Measurements from ENCODE around the gene RGMB.

RGMB gene

DNA sequence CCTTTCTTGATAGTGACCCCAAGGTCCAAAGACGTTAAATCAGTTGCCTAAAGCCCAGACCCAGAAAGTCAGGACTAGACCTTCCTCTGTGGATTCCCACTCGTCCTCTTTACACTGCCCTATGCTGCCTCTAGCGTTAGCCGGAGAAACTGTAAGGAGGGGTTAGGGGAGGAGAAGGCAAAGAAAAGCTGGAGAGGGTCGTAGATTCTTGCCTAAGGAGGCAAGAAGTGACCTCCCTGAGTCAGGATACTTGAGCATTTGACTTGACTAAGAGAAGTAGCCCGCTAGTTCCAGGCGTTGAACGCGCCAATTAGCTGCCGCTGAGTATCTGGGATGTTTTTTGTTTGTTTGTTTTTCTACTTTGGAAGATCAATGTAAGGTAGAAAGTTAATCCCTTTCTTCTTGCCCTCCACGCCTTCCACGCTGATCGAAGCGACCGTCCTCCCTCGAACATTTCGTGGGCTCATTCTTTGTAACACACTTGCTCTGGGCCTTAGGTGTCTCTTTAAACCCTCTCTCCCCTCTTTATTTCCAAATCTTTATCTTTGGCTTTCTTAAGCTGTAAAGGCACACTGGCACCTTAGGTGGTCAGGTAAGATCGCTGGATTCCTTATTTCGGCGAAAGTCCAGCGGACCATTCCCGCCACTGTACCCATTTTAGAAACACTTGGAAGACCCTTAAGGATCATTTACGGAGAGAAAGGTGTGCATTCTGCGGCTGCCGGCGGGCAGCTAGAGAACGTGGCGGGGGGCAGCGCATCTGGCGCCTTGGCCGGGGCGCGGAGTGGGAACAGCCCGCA is 5.1 kb upstream of the RGMB start:
- in situ Hi-C loops (cut with MboI; ENCODE audit: low sequenced_read_pairs): no loop called here

DNA sequence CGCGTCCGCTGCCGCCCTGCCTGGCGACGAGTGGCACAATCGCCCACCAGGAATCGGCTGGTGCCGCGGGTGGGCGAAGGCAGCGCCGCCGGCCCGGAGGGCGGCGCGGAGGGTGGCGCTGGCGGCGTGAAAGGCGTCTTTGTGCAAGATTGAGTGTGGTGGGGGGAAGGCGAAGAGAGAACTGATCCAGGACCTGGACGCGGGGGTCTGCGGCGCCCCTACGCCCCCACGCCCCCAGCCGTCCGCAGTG is 4.6 kb upstream of the RGMB start:
- in situ Hi-C loops (cut with MboI; ENCODE audit: low sequenced_read_pairs): no loop called here

DNA sequence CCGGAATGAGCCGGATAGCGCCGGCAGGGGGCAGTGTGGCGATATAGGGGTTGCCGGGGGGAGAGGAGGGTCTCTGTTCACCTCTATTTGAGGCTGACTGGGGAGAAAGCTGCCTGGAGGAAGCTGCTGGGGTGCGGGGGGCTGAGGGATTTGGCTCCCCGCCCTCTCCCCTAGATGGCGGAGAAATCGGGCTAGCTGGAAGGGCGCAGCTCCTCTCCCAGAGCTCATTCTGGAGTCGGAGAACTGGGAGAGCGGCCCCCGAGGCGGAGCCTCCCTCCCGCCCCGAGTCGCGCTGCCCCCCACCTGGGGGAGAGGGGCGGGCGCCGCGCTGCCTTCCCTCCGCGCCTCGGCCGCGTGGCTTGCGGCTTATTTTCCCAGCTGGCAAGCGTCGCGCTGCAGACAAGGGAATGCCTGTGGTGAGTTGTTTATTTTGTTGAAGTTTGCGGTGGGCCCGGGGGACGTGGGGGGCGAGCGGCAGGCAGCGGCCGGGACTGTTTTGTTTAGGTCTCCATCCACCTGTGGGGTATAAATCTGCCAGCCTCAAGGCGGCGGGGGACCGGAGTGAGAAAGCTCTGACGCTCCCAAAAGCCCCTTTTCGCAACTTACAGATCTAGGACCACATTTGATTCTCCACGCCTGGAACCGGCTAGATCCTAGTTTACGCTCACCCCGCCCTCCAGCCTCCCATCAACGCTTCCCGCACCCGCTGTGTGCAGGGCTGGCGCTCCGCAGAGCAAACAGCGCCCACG is 4.1 kb upstream of the RGMB start:
- in situ Hi-C loops (cut with MboI; ENCODE audit: low sequenced_read_pairs): no loop called here

DNA sequence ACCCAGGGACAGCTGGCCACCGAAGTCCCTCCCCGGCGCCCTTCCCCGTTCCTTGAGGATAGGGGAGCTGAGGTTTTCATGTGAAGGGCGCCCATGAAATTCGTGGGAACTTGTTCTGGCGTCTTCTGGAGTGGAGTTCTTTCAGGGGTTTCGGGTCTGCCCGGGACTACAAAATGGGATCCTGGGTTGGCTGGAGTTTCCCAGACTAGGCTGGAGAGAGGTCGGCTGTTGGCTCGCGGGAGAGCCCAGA is 3.6 kb upstream of the RGMB start:
- in situ Hi-C loops (cut with MboI; ENCODE audit: low sequenced_read_pairs): no loop called here

DNA sequence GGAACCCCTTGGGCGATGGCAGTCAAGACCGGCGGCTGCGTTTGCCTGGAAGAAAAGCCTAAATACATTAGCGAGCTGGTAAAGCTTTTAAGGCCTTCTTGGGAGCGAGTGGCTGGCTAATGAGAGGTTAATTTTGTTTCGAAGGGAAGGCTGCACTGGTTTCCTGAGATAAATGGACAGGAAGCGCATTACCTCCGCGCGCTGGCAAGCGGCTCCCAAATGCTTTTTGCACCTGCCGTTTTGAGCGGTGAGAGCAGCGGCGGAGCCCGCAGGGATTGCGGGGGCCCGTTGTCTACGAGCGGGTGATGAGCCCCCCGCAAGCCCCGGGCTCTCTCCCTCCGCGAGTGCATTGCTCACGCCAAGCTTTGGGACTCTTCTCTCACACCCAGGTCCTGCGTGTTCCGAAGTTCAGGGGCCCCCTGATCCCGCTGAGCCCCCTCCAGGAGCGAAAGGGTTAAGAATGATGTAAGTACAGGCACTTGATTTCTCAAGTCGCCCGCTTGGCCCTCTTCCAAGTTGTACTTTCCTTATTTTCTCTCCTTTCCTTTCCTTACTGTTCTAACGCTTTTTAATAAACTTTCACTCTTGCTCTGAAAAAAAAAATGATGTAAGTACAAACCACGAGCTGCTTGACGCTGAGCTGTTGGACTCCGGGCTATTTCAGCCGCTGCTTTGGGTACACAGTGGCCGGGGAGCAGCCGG is 3.1 kb upstream of the RGMB start:
- in situ Hi-C loops (cut with MboI; ENCODE audit: low sequenced_read_pairs): no loop called here

DNA sequence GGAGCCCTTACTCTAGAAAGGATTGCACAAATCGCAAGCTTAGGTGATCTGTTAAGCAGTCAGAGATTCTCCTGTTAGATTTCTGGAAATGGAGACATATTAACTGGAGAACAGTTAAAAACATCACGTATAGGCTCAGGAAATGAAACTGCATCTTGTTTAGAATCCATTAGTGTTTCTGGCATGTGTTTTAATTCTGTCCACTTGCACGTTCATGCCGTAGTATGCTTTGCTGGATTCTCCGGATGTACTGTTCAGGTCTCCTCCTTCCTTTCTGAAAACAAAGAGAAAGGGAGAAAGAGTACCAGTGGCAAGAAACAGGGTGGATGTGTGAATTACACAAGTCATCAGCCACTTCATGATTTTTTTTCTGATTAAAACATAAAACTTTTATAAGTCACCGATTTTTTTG is 2.5 kb upstream of the RGMB start:
- in situ Hi-C loops (cut with MboI; ENCODE audit: low sequenced_read_pairs): no loop called here

DNA sequence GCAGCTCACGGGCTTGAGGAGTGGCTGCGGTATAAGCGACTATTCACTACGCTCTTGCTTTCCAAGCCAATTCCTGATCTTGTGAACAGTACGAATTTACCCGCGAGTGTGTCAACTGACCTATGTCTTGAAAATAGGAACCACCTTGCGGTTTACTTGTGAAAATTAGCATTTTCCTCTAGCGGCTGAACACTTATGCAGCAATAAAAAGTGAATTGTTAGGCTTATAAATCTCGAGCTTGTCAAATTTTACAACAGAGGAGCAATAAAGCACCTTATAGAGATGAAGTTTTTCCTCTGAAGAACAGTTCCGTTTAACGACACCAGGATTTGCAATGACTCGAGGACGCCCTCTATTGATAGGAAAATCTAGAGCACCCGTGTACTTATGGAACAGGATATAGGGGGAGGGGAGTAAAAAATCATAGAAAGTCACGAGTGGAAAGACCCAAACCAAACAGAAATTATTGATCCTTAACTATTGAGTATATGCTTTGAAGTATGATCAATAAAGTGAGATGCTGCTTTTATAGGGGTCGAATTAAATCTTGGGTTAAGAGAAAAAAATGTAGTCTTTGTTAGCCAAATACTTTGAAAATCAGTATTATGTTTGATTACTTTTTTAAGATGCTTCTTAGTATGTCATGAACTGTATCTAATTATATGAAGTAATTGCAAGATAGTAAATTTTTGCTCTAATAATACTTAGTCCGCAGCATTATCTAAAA is 1.9 kb upstream of the RGMB start:
- in situ Hi-C loops (cut with MboI; ENCODE audit: low sequenced_read_pairs): no loop called here

DNA sequence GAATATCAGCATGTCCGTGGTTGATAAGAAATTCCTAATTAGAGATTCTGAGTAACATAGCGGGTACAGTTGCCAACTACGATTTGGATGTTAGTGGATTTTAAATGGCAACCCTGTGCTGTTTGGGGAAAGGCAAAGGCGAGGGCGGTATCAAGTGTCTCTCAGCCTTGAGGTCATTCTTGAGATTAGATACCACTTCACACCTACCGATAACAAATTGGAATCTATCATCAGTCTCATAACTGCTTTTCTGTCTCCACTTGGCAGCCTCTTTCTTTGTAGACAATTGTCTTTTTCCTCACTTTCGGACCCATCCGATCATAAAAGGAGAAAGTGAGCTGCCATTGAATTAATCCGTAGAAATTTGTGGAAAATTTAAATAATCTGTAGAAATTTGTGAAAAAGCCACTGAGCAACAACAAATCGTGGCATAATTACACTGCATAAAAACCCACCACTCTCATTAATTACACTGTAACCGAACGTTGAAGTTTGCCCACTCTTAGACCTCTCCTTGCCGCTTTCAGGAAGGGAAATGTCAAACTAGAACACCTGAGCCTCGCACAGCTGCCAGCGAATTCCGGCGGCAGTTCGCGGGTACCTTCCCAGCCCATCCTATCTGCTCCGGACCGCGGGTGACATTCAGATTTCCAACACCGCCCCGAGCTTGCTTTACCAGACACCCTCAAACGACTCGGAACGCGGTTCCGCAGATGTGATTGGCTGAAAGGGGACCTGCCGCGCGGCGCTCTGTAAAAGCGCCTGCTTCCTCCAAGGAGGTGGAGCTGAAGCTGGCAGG is 849 bp upstream of the RGMB start:
- in situ Hi-C loops (cut with MboI; ENCODE audit: low sequenced_read_pairs): no loop called here

DNA sequence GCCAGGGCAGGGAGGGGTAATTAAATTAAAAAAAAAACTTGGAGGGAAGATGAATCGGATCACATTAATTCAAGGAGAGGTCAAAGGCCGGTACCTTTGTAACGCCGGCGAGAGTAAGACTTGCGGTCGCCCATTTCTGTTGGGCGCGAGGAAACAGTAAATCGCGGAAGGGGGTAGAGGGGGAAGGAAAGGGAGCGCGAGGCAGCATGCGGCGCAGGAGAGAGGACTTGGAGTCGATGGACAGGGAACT is 324 bp upstream of the RGMB start:
- in situ Hi-C loops (cut with MboI; ENCODE audit: low sequenced_read_pairs): no loop called here

DNA sequence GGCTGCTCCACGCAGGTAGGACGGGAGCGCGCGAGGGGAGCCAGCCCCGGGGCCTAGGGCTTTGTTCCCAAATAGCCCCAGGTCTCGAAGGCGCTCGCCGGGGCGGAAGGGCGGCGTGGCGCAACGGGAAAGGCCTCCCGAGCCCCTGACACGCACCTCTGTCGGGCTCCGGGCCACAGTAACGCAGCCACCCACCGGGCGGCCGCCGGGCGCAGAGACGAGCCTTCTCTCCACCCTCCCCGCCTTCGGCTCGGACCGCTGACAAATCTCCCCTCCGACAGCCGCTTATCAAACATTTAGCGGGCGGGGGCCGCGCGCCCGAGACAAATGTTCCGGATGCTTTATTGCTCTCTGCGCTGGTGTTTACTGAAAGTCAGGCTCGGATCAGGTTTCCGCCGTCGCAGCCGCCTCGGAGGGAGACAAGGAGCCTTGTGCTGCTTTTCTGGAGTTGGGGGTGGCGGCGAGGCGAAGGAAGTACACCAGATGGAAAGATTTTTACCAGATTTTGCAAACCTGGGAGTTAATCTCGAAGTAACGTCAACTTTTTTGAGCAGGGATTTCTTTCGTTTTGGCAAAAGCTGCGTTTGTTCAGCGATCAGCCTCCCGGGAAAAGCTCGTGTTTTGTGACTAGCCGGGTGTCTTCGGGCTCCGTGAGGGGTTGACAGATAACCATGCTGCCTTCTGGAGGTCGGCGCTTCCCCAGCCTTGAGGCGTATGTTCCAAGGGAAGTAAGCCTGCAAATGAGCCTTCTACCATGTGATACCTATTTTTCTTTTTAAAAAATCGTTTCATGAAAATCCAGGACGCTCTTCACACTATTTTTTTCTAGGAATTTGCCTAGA is 950 bp downstream of the RGMB start:
- in situ Hi-C loops (cut with MboI; ENCODE audit: low sequenced_read_pairs): no loop called here

DNA sequence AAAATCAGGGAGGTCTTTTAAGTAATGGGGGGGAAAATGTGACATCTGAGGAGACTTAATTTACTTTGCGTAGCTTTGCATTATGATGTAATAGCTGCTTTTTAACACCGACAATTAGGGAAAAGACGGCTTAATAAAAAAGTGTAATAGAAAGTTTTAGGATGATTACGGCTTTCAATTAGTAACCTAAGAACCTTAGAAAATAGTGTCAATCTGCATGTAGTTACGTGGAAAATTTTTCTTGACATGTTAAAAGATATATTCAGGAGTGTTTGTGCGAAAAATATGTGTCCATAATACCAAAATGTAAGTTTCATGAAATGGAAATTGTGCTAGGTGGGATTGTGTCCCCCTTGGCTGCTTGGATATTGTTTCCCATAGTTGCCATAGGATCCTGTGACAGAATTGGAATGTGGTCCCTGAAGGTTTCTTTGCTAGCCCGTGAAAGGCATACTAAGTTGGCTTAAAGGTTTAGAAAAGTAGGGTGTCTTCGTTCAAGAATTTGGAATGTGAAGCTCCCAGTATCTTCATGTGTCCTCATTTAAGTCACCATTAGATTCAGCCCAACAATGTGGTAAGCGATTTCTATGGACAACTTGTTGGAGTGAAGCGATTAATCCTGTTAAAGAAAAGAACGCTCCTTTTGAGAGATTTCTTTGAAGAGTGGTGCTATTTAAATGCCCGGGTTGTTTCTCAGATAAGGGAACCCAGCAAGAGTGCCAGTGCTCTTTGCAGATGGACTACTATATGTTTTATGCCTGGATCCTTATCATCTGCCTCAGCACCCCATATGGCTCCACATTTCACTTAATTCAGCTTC is 2.0 kb downstream of the RGMB start:
- in situ Hi-C loops (cut with MboI; ENCODE audit: low sequenced_read_pairs): no loop called here

DNA sequence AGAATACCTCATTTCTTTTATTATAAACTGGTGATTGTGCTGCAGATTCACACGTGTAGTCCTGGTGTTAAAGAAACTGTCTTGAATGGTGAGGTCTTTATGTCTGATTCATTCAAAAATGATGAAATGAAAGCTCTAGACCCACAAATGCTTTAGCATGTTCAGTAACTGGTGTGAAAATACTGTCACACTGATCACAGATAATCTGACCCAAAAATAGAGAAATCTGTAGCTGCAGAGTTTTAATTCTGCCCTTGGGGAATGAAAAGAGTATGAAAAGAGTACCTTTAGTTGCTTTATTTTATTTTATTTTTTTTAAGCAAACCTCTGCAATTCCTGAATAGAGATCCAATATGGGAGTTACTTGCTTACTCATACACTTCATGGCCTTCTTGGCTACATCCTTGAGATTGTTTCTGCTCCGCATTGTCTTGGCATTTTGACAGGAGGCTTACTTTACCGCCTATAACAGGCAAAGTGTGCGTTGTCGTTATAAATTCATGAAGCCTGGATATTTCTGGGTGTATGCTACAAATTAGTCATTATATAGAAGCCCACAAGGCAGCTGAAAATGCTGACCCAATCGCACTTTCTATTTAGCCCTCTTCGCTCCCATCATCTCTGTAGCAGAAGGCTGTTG is 2.7 kb downstream of the RGMB start:
- in situ Hi-C loops (cut with MboI; ENCODE audit: low sequenced_read_pairs): no loop called here

DNA sequence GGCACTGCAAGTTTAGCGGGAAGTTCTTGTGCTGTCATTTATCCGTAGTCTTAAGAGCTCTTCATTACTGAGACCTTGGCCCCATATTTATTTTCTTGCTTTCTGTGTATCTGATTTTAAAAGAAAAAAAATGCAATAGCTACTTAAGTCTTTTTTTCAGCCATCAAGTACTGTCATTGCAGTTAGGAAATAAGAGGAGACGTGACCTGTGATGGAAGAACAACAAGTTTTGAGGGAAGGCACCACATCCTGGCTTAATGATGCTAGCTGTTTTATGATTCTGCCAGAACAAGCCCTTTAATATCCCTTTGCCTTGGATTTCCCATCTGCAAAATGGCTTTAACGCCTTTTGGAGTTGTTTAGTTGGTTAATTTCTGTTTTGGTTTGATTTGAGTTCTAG is 3.8 kb downstream of the RGMB start:
- in situ Hi-C loops (cut with MboI; ENCODE audit: low sequenced_read_pairs): no loop called here

DNA sequence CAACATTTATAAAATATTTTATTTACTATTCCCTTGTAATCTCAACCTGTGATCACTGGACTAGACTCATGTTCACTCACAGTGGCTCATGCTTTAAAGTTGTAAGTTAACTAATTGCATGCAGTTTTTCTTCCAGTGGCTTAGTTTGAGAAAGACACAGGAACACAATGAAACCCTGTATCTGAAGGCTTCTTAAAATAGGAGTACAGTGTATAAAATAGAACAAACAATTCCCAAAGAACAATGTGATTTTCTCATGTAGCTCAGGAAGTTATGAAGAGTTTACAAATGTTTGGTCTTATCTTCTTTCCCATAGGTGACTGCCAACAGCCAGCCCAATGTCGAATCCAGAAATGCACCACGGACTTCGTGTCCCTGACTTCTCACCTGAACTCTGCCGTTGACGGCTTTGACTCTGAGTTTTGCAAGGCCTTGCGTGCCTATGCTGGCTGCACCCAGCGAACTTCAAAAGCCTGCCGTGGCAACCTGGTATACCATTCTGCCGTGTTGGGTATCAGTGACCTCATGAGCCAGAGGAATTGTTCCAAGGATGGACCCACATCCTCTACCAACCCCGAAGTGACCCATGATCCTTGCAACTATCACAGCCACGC is 5.9 kb downstream of the RGMB start:
- in situ Hi-C loops (cut with MboI; ENCODE audit: low sequenced_read_pairs): no loop called here

DNA sequence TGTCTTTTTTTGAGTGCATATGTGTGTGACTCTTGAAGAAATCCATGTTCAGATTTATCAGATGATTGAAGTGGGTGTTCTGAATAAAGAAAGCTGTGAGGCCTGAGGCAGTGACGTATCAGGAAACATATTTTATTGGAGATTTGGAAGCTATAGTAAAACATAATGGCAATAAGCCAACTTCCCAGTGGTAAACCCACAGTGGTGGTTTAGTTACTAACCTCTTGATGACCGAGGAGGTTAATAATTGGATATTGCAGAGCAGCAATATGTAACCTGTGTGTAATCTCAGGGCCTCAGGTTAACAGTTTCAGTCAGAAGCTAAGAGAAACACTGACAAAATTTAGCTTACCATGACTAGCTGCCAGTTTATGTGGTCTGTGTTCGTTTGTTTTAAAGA is 6.9 kb downstream of the RGMB start:
- in situ Hi-C loops (cut with MboI; ENCODE audit: low sequenced_read_pairs): no loop called here

DNA sequence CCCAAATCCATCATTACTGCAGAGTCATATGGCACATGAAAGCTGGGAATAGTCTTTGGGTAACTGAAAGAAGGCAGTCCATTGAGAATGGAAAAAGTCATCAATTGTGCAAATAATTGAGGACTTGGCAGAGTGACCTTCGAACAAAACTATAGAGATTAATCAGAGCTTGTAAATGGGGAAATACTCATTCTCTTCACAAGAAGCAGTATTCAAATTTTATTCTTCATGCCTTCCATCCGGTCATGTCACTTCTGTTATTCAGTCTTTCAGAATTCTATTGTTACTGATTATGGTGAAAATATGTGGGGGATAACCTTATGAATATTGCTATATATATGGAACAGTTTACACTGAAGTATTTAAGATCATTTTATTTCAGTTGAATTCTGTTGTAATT is 8.1 kb downstream of the RGMB start:
- in situ Hi-C loops (cut with MboI; ENCODE audit: low sequenced_read_pairs): no loop called here

DNA sequence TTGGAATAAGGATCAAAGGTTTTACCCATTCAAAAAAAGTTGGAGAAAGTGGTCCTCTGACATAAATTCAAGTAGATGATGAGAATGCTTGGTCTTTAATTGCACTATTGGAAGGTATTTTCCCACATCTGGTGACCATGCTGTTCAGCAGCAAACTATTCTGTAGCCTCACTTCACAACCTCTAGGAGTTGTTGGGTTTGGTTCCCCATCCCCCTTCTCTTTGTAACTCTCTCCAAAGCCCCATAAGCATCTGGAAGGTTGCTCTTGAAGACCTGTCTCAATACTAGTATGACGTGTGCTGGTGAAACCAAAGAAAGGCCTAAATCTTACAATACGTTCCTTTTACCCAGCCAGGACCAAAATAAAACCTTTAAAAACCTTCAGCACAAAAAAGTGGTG is 8.5 kb downstream of the RGMB start:
- in situ Hi-C loops (cut with MboI; ENCODE audit: low sequenced_read_pairs): no loop called here

DNA sequence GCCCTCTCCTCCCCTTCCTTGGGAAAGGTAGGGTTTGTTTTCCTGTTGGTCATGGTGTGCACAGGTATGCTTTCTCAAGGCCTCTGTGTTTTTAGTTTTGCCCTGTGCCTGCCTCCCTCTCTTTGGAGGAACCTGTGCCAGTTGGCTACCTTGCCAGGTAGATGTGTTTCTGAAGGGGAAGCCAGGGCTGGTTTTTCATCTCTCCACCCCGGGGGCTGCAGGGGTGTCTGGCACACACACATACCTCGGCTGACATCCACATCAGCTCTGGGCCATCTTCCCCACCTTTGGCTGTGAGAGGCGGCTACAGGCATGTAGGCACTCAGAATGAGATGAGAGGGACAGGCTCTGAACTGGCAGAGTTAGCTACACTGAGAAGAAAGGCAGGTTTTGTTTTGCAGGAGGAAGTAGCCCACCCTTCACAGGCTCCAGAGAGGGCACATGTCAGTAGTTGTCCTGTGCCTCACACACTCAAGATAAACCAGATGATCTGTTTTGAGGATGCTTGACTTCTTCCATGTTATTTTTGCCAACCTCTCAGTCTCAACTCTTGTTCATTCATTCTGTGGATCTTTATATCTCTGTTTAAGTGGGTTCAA is 9.7 kb downstream of the RGMB start:
- in situ Hi-C loops (cut with MboI; ENCODE audit: low sequenced_read_pairs): no loop called here

Measured in HL-60/S4 treated with retinoic acid at 250 ng/mL for 4 days and 3 days (cell line).